HUDEP-2 (cell line): Measurements from ENCODE around the gene CACNA1I.
"Not testable (repeated sequence)": the region's sequence is repeated elsewhere in the genome, so short reads cannot be mapped to it uniquely, and the experiment has no call there.

Experiments used
- DNase-seq, 76 experiments: peaks; one replicate each; lab custom pipeline; 2025; ENCODE audit not compliant: unreplicated experiment in 76 of 76; lab: John Stamatoyannopoulos, UW

The CACNA1I gene

DNA sequence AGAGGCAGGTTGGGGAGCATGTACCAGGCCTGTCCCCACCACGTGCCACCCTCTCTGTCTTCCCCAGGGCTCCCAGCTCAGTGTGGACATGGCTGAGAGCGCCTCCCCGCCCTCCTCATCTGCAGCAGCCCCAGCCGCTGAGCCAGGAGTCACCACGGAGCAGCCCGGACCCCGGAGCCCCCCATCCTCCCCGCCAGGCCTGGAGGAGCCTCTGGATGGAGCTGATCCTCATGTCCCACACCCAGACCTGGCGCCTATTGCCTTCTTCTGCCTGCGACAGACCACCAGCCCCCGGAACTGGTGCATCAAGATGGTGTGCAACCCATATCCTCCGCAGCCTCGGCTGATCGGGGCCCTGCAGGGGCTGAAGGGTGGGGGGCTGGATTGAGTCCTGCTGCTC is at the start of gene CACNA1I:
TSS of gene CACNA1I (plus strand) at position 89 of the 400 bp plus-strand sequence. CDS start at position 89, 0 bp downstream.
- DNase-seq, result no peak

DNA sequence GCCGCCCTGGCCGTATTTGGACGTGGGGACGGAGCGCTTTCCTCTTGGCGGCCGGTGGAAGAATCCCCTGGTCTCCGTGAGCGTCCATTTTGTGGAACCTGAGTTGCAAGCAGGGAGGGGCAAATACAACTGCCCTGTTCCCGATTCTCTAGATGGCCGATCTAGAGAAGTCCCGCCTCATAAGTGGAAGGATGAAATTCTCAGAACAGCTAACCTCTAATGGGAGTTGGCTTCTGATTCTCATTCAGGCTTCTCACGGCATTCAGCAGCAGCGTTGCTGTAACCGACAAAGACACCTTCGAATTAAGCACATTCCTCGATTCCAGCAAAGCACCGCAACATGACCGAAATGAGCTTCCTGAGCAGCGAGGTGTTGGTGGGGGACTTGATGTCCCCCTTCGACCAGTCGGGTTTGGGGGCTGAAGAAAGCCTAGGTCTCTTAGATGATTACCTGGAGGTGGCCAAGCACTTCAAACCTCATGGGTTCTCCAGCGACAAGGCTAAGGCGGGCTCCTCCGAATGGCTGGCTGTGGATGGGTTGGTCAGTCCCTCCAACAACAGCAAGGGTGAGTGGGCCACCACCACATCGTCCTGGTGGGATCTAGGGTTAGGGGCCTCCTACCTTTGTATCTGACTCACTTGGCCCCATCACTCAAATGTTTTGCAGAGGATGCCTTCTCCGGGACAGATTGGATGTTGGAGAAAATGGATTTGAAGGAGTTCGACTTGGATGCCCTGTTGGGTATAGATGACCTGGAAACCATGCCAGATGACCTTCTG is 49.3 kb upstream of the CACNA1I start:
- peak in 6 of 76 experiments; percentile 17 to 69 (median 38) for DNase-seq

DNA sequence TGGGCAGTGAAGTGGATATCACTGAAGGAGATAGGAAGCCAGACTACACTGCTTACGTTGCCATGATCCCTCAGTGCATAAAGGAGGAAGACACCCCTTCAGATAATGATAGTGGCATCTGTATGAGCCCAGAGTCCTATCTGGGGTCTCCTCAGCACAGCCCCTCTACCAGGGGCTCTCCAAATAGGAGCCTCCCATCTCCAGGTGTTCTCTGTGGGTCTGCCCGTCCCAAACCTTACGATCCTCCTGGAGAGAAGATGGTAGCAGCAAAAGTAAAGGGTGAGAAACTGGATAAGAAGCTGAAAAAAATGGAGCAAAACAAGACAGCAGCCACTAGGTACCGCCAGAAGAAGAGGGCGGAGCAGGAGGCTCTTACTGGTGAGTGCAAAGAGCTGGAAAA is 48.5 kb upstream of the CACNA1I start:
- not testable (repeated sequence) for DNase-seq

DNA sequence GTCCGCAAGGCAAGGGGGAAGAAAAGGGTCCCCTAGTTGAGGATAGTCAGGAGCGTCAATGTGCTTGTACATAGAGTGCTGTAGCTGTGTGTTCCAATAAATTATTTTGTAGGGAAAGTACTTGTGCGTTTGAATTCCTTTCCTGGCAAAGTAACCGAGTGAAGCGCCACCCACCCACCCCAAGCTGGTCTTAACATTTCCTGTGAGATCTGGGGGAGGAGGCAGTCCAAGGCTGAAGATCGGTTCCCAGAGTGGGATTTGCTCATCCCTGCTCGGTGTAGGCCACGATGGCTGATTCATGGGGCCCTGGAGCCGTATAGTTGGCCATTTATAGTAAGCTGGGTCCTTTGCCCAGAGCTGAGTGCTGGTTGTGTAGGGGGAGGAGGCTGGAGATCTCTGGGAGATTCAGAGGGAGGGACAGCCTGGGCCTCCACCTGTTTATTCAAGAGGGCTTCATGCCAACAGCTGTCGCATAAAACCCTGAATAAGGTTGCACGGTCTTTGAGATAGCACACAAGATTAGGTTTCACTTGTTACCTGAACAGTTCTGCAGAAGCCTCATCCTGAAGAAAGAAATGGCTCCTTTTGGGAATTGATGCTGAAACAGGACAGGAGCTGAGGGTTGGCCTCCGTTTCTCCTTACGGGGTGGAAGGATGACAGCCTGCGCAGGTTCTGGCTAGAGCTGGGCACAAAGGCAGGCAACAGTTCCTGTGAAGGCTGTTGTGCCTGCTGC is 47.8 kb upstream of the CACNA1I start:
- DNase-seq, result peak in 22 of 76 experiments; percentile 14 to 56 (median 35)

DNA sequence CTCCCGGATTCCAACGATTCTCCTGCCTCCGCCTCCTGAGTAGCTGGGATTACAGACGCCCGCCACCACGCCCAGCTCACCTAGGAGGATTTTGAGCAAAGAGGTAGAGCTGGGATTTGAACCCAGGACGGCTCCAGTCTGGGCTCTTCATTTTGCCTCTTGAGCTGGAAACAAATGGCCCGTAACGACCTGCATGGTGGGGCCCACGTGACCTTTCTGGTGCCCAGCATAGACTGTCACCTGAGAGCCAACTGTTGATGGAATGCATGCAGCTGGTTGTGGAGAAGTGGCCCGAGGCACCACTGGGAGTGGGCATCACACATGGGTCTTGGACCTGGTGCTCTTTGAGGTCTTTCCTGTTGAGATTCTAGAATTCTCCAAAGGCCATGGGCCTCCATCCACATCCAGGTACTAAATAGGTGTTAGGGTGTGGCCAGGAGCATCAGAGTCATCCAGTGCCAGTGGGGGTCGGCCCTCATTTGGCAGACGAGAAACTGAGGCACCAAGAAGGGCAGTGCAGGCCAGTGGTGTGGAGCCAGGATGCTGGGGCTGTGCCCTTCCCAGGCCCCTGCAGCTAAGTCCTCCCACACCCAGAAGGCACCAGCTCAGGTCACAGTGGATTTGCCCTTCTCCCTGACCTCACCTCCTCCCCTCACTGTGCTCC is 46.3 kb upstream of the CACNA1I start:
- peak in 3 of 76 experiments; percentile 15 to 21 (median 18) for DNase-seq

DNA sequence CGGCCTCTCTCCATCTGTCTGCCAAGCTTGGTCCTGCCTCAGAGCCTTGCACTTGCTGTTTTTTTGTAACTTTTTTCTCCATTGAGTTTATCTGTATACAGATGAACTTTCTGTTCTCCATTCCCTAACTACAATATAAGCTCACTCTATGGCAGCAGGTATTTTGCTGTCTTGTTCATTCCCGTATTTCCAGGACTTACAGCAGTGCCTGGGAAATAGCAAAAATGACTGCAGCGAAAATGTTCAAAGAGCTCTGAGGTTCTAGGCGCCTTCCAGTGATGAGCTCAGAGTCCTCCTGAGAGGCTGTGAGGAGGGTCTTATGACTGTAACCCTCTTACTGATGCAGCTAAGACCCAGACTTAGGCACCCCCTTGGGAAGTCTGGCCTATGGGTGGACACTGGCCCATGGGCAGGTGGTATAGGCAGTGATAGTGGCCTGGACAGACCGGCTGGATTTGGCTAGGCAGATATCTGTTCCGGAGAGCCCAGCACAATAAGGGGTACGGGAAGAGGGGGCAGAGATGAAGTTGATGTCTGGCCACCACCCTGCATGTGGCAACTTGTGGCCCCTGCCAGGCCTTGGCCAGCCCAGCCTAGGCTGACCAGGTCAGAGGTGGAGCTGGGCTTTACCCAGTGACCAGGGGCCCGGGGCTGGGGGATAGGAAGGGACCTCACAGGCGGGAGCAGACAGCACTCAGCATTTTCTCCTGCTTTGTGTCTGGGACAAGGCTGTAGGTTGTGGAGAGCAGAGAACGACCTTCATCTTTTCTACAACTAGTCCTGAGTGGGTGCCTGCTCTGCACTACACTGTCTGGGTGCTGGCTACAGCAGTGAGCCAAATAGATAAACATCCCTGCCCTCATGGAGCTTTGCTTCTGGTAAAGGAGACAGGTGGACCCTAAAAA is 45.5 kb upstream of the CACNA1I start:
- DNase-seq, result peak in 1 of 76 experiments; percentile 24

DNA sequence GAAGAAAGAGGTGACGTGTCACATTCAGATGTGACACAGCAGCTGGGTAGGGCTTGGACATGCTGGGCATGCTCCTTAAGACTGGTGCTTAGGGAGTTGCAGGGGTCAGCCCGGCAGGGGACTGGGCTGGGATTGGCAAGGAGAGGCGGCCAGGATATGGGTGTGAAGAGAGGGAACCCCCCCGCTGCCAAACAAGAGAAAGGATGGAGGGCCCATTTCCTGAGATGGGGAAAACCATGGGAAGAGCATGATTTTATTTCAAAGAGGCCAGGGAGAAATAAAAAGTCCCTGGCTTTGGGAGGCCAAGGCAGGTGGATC is 44.9 kb upstream of the CACNA1I start:
- no peak for DNase-seq

DNA sequence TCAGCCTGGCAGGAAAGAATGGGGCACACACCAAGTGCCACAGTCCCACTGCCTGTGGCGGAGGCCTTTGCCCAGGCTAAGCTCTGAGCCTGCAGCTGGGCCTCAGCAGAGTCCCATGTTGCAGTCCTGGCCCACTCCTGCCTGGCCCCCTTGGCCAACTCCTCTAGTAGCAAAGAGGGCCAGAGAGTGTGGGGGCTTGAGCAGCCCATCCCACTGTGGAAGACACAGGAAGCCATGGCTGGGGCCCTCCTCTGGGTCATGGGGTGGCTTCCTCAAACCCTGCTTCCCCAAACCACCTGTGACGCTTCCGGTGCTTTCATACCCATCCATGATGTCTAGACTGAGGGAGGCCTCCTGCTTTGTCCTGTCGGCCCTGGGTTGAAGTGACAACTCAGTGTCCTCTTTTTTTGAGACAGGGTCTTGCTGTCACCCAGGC is 43.8 kb upstream of the CACNA1I start:
- no peak for DNase-seq

DNA sequence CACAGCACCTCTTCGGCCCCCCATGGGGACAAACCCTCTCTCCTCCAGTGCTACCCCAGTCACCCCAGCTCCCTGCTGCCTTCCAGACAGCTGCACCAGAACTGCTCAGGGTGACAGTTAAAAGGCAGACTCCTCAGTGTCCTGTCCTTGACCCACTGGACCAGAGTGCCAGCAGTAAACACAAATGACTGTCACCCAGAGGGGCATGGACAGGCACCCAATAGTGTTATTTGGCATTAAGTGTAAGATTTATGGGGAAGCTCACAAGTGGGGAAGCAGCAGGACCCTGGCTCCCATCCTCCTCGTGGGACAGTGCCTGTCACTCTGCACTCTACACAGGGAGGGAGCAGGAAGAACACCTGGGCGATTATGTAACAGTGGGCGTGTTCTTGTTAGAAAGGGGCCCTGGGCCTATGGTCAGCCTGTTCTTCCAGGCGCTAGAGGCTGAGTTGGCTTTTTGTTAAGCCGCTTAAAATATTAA is 43.0 kb upstream of the CACNA1I start:
- DNase-seq, result no peak

DNA sequence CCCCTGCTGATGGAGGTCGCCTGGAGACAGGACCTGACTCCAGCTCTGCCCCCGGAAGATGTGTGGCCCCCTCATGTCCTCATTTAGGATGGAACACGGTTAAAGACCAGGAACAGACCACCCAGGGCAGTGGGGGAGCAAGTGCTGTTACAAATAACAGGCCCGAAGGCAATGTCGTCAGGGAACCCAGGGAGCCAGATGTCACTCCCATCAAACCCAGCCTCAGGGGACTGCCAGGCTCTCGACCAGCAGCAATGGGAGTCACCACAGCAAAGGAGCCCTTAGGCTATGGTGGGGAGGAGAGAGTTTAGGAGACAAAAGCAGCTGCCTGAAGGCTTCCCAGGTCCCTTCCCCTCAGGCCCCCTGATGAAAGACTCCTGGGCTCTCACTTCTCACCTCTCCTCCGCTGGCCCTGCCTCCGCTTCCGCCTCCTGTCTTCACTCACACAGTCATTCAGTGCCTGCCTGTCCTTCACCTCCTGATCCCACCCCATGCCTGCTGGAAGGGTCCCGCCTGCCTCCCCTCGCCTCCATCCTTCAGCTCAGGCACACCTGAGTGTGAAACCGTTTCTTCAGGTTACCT is 42.4 kb upstream of the CACNA1I start:
- no peak for DNase-seq

DNA sequence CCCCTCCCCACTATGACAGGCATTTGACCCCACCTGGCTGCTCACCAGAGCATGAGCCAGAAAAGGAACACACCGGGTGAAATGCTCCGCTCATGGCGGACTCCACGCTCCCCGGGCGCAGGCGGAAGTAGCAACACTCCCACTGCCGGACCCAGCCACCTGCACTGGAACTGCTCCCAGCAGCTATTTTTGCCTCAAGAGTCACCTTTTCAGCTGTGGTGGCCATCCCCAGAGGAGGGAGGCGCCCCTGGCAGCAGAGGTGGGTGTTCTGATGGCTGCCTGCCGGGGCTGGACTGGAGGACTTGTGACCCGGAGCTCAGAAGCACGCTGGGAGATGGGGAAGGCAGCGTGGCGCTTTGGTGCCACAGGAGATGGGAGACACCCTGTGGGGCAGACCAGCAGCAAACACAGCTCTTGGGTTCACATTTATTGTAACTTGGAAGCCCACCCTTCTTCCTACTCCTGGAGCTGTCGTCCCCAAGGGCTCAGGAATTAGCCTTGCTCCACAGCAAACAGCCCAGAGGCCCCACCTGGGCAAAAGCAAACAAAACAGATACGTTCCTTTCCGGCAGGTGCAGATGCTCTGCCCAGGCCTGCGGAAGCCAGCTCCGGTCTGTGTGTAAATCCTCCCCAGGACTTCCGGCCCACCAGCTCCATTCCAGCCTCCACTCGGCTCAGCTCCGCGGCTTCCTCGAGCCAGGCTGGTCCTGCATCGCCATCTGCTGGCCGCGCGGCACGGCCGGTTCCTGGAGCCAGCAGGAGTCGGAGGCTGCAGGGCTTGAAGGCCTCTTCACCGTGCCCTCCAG is 41.7 kb upstream of the CACNA1I start:
- peak in 71 of 76 experiments; percentile 29 to 89 (median 74) for DNase-seq

DNA sequence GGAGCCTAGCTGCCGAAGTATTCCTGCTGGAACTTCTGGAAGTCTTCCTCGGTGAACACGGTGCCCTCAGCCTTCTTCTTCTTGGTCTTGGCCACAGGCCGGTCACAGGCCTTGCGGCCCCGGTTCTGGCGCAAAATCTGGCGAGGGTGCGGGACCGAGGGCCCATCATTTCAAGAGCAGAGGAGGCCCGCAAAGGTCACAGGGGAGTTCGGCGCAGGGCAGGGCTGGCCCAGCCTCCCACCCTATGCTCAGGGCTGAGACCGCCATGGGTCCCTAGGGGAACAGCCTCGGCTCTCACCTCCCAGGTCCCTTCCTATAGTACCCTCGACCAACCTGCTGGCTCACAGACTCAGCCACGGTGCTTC is 41.1 kb upstream of the CACNA1I start:
- DNase-seq, result no peak

DNA sequence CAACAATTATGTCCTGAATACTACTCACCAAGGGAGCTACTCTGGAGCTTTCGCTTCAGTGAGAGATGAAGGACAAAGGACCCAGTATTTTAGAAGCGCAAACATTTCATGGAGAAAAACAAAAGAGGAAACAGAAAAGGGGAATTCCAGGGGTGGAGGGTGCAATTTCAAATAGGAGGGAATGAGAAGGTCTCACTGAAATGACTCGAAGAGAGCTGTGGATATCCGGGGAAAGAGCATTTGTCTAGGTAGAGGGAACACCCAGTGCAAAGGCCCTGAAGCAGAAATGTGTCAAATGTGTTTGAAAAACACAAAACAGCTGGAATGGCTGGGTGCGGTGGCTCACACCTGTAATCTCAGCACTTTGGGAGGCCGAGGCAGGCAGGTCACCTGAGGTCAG is 40.4 kb upstream of the CACNA1I start:
- no peak for DNase-seq

DNA sequence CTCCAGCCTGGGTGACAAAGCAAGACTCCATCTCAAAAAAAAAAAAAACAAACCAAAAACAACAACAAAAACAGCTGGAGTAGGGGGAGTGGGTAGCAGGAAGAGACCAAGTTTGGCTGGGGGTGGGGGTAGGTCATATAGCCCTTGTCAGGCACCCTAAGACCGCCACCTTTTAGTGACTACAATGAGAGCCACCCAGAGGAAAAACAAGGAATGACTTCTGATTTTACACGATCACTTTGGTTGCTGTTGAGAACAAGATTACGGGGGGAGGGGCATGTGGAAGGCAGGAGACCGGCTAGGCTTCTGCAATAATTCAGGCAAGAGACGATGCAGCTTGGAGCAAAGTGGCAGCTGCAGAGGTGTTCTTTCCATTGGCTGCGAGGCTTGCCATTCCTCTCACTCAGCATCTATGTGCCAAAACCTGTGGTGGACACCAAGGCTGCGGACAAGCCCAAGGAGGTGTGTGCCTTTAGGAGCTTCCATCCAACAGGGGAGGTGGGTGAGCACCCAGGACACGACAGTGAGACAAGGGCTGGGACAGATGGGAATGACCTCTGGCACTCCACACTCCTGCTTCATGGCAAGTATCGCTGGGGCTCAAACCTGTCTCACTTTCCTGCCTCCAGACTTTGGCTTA is 39.7 kb upstream of the CACNA1I start:
- DNase-seq, result peak in 51 of 76 experiments; percentile 14 to 83 (median 44)

DNA sequence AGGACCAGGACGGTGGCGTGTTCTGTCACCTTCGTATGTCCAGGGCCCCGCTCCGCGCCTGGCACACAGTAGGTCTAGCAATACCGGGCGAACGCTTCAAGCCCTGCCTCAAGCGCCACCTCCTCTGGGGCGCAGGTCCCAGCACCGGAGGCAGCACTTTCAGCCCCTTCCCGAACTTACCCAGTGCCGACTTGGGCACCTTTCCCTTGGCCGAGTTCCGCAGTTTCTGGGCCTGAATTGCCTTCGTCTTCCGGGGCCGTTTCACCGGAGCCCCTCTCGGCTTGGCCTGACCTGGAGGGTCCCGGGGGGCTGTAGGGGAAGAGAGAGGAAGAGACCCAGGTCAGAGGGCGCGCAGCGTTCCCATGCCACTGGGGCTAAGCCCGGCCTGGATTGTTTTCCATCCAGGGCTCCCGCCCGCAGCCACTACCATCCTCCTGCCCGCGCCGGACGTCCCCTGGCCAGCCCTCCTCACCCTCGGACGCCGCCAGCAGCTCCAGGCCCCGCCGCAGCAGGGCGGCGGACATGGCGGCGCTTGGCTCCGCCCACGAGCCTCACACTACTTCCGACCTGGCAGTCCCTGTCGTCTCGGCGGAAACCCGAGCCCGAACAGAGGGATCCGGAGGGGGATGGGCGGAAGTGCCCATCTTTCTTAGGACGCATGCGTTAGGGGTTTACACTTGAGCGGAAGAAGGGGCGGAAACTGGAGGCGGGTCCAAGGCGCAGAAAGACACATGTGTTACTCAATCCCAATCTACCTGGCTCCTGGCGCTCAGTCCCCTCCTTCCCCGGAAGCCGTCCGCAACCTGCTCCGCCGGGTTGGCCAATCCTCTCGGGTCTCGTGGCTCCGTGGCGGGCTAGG is 38.1 kb upstream of the CACNA1I start, which contains the start of gene RPS19BP1:
TSS of gene RPS19BP1 (minus strand) at position 534 of the 859 bp plus-strand sequence. CDS start at position 524, 10 bp downstream.
- peak in 75 of 76 experiments; percentile 93 to 100 (median 99) for DNase-seq

DNA sequence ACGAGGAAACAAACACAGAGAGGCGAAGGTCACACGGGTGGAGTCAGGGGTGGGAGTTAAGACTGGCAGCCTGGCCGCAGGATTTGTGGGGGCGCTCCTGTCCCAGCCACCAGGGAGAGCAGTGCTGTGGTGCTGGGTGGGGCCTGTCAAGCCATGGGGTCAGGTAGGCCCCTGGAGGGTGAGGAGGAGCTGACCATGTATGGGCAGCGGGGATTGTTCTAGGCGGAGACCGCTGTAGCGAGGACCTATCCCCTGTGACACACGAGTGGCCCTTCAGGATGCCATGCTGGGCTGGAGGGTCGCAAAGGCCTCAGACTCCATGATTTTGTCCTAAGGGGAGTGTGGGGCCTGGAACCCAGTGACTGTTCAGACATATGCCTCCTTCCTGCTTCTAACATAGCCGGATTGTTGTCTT is 36.5 kb upstream of the CACNA1I start:
- no peak for DNase-seq

DNA sequence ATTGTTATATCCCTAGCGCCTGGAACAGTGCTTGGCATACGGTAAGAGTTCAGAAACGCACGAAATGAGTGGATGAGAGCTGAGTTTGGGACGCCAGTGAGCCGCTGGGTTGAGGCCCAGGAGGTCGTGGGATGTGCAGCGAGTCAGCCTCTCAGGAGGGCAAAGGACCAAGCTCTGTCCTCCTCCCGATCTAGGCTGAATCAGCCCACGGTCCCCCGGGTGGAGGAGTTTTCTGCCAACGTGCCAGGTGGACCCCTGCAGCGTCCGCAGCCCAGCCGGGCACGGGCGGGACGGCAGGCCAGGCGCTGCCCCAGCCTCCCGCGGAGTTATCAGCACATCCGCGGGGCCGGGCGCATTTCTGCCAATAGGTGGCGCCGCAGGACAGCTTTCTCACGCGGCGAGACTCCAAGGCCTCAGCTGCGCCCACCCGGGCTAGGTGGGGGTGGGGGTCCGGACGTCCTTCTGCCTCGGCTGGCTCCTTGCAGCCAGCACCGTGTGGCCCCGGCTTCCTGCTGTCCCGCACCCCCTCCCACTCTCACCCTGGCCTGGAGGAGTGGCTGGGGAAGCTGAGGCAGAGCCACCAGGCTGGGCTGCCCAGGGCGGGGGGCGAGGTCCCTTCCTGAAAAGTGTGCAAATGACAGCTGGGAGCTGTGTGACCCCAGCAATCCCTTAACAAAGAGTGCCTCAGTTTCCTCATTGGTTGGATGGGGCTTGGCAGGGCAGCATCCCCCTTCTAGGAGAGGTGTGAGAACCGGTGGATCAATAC is 35.8 kb upstream of the CACNA1I start:
- peak in 58 of 76 experiments; percentile 19 to 77 (median 58) for DNase-seq
